Karpas-422 (cell line): ENCODE results near the gene CHST14. TPM values are rescaled to one million over a fixed set of nuclear protein-coding genes. Genes with fewer than 3 reads are reported as not detected.

Experiments
- DNase-seq: peaks from one replicate; pipeline ENCODE4 v3.0.0-alpha.2; 2015
- H2AFZ ChIP-seq: fragments of 200-600 bp; sonication (generic); 2 replicates; pipeline ENCODE4 v1.6.1; 2014; ENCODE audit warnings: antibody characterized with exemption, low read length, mixed read lengths
- H3K27ac ChIP-seq: fragments of 200-600 bp; sonication (generic); 2 replicates; pipeline ENCODE4 v1.5.1; 2014; ENCODE audit warnings: mild to moderate bottlenecking, low read length, moderate library complexity
- H3K27me3 ChIP-seq: fragments of 200-600 bp; sonication (generic); 2 replicates; pipeline ENCODE4 v1.6.1; 2014; ENCODE audit warnings: low read length, mixed read lengths
- H3K36me3 ChIP-seq: fragments of 200-600 bp; sonication (generic); 2 replicates; pipeline ENCODE4 v1.6.1; 2014; ENCODE audit warnings: low read length, mixed read lengths; ENCODE audit not compliant: insufficient read depth
- H3K4me1 ChIP-seq: fragments of 200-600 bp; sonication (generic); 2 replicates; pipeline ENCODE4 v1.6.1; 2014; ENCODE audit warnings: mild to moderate bottlenecking, low read length, mixed read lengths
- H3K4me2 ChIP-seq: fragments of 200-600 bp; sonication (generic); 2 replicates; pipeline ENCODE4 v1.6.1; 2014; ENCODE audit warnings: low read length, low read depth, mild to moderate bottlenecking; ENCODE audit not compliant: poor library complexity, severe bottlenecking
- H3K4me3 ChIP-seq: fragments of 200-600 bp; sonication (generic); 2 replicates; pipeline ENCODE4 v1.5.1; 2014; ENCODE audit warnings: mild to moderate bottlenecking, antibody characterized with exemption, low read length, mixed read lengths
- H3K79me2 ChIP-seq: fragments of 200-600 bp; sonication (generic); 2 replicates; pipeline ENCODE4 v1.6.1; 2014; ENCODE audit warnings: mild to moderate bottlenecking, low read length, mixed read lengths
- H3K9ac ChIP-seq: fragments of 200-600 bp; sonication (generic); 2 replicates; pipeline ENCODE4 v1.6.0; 2014; ENCODE audit warnings: low read length
- H3K9me2 ChIP-seq: fragments of 200-600 bp; sonication (generic), shearing (Covaris generic); replicated peaks from 2 replicates; pipeline ENCODE4 v1.6.0; 2014; ENCODE audit warnings: mild to moderate bottlenecking, low read length, moderate library complexity; ENCODE audit not compliant: insufficient read depth
- H3K9me3 ChIP-seq: fragments of 300-700, 200-600 bp; sonication (generic); 2 replicates; pipeline ENCODE4 v1.6.1; 2014; ENCODE audit warnings: low read length, mixed read lengths
- H4K20me1 ChIP-seq: fragments of 200-600 bp; sonication (generic); 2 replicates; pipeline ENCODE4 v1.6.1; 2014; ENCODE audit warnings: mild to moderate bottlenecking, antibody characterized with exemption, low read length, low read depth; ENCODE audit not compliant: insufficient read depth
- total RNA-seq: library from RNA; depleted of rRNA; stranded (reverse); fragments of >200 nt; shearing (Covaris generic); gene quantifications from 2 replicates; pipeline ENCODE4 v1.2.3, GENCODE V29; 2014; ENCODE audit warnings: low replicate concordance

Gene CHST14
- total RNA-seq, 1 experiment from 2014 or later = 11.6 TPM

DNA sequence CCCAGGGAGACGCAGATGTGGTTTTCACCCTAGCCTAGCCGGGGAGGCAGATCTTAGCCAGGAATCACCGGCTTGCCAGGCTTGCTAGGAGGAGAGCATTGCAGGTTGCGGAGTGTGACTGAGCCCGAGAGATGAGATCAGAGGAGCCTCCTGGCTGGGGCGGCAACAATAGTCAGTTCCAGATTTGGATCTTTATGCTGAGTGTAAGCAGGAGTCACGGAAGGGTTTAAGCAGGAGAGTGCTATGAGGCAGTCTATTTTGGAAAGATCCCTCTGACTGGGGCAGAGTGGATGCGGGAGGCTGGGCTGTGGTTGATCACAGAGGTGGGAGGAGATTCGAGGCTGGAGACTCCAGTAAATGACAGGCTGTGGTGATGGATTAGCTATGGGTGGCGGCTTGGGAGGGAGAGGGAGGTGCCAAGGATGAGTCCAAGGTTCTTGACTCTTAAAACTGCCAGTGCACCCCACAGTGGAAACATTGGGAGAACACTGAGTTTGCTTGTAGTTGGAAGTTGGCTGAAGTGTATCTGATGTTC lies 40.4 kb upstream of the CHST14 start:
- Histone ChIP-seq H2AFZ (no peak overlapping the region), H3K9me3 (no peaks in the 10 kb centered on the region), H3K36me3 (no peaks in the 10 kb centered on the region), H3K4me3 (no peak overlapping the region), H3K9me2 (no peaks in the 10 kb centered on the region), H3K4me1 (no peaks in the 10 kb centered on the region), H3K79me2 (no peaks in the 10 kb centered on the region), H3K9ac (no peak overlapping the region), H3K27me3 (no peaks in the 10 kb centered on the region), H4K20me1 (no peaks in the 10 kb centered on the region), H3K4me2 (no peak overlapping the region), H3K27ac (no peak overlapping the region)
- no peak for DNase-seq

DNA sequence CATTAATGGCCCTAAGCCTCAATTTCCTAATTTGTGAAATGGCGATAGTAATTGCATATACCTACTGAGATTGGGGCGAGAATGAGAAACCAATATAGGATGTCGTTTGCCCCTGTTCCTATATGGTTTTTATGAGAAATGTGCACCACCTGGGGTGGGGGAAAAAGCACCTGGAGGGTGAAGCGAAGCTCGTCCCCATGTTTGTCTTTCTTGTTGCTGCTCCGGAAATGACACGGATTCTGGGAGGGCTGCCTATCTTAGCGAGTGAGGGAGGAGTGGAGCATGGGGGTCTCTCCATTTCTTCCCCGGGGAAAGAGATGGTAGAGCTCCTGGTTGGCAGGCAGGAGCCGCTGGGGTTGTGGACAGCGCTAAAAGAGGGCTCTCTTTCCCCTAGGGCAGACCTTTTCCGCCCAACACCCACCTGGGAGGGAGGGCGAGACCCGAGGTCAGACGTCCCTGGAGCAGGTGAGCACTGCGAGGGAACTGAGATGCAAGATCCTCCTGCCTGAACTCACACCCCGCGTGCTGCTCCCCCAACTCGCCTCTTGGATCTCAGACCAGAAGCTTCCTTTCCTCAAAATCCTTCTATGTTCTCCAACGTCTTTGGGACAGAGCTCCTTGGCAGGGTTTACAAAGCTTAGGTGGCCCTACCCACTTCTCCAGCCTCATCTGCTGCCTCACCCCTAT lies 35.6 kb upstream of the CHST14 start:
- Histone ChIP-seq H3K27me3 (no peaks in the 10 kb centered on the region), H3K9ac (no peak overlapping the region), H3K9me2 (no peaks in the 10 kb centered on the region), H3K4me2 (no peak overlapping the region), H3K79me2 (no peaks in the 10 kb centered on the region), H3K36me3 (no peaks in the 10 kb centered on the region), H2AFZ (no peak overlapping the region), H3K4me3 (no peak overlapping the region), H3K9me3 (no peaks in the 10 kb centered on the region), H3K4me1 (peaks cover 26% of the 10 kb centered on the region), H3K27ac (no peak overlapping the region), H4K20me1 (no peaks in the 10 kb centered on the region)
- DNase-seq = no peak

DNA sequence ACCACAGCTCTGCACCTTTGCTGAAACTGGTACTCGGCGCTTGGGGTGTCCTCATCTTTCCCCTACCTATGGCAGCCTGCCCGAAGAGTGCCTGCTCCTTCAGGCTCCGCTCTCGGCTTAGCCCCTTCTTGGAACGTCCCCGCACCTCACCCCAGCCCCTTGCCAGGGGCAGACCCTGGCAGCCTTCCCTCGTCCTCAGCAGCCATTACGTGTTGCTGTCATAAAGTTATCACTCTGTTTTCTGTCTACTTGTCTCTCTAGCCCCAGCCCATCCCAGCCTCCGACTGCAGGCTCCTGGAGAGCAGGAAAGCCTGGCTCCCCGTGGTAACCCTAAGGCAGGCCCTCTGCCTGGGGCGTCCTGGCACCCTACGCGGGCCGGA lies 35.1 kb upstream of the CHST14 start:
- Histone ChIP-seq H4K20me1 (no peaks in the 10 kb centered on the region), H3K4me3 (no peak overlapping the region), H3K36me3 (no peaks in the 10 kb centered on the region), H3K9me2 (no peaks in the 10 kb centered on the region), H3K4me1 (peaks cover 30% of the 10 kb centered on the region), H3K79me2 (no peaks in the 10 kb centered on the region), H3K9me3 (no peaks in the 10 kb centered on the region), H3K27me3 (no peaks in the 10 kb centered on the region), H3K9ac (no peak overlapping the region), H3K4me2 (no peak overlapping the region), H3K27ac (no peak overlapping the region), H2AFZ (no peak overlapping the region)
- no peak for DNase-seq

DNA sequence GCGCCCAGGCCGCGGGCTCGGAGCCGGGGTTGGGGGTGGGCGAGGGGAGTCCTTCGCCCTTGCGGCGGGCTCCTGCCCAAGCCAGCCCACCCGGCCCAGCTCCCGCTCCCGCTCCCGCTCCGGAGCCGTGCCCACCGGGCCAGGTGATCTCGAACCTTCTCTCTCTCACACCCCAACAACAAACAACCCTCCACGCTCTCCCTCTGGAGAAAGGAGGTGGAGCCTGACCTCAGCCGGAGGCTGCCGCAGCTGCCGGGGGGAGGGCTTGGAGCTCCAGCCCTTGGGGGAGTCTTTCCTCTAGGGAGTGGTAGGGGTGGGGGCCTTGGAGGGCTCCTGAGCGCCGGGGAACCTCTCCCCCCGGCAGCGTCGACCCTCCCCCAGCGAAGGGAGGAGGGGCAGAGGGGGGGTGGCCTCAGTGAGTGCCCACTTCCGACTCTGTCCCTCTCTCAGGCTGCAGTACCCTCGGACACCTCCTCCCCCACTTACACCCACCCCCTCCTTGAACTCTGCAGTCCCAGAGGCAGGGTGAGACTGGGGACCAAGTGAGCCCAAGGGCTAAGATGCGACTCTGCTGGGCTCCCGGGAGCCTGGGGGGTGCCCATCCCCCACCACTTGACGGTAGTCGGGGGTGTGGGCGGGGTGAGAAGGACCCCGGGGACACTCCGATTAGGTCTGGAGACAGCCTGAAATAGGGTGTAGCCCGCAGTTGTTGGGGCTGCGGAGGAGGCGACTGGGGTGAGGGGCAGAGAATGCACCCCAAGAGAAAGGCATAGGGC lies 34.5 kb upstream of the CHST14 start:
- H3K27ac ChIP-seq = no peak overlapping the region
- 0 out of 2 replicates have a peak overlapping the region, but pooled peaks have one; percentile 0 for H3K4me3 ChIP-seq
- H3K79me2 ChIP-seq = no peaks in the 10 kb centered on the region
- H3K36me3 ChIP-seq = no peaks in the 10 kb centered on the region
- H3K9ac ChIP-seq = peak overlapping the region; percentile 27; the same call in 1 of the 2 replicates
- peak overlapping the region; percentile 21 for H3K4me2 ChIP-seq
- peaks cover 30% of the 10 kb centered on the region for H3K4me1 ChIP-seq
- H3K9me2 ChIP-seq = no peaks in the 10 kb centered on the region
- no peak overlapping the region for H2AFZ ChIP-seq
- DNase-seq = peak; percentile 44
- H3K27me3 ChIP-seq = no peaks in the 10 kb centered on the region
- no peaks in the 10 kb centered on the region for H4K20me1 ChIP-seq
- H3K9me3 ChIP-seq = no peaks in the 10 kb centered on the region

DNA sequence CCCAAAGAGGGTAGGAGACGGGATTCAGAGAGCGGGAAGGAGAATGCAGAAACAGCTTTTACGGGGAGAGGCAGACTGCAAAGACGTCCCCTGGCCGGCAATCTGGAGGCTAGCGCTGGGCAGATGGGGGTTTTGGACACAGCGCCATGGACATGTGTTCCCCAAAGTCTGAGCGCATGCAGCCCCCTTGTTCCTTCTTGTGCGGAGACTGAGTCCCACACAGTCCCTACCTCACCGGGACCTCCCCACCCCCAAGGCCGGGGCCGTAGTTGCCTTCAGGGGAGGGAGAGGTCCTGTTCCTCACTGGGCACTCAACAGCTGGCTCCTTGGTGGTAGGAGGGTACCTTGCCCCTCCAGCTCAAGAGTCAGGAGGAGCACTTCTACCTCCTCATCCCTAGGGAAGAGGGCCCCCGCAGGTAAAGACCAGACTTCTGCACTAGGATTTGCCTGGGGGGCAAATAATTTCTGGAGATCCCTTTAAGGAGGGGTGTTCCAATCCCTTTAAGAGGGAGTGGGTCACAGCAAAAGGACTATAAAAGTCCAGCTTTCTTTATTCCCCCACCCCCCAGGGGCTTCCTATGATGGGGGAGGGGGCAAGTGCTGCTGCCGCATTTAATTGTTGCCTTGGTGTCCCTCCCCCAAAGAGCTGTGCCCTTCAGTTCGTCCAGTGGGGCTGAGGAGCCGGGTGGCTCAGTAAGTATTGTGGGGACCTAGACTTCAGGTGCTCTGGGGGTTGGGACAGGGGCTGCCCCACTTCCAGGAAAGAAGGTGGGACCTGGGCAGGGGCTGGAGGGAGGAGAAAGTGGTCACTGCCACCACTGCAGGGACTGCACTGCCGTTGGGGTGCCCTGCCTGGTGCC lies 33.7 kb upstream of the CHST14 start:
- Histone ChIP-seq H3K4me1 (peaks cover 33% of the 10 kb centered on the region), H3K27me3 (no peaks in the 10 kb centered on the region), H3K9ac (peak overlapping the region; percentile 27; the same call in 1 of the 2 replicates), H3K27ac (no peak overlapping the region), H3K36me3 (no peaks in the 10 kb centered on the region), H3K79me2 (no peaks in the 10 kb centered on the region), H3K9me2 (no peaks in the 10 kb centered on the region), H4K20me1 (peaks cover 5% of the 10 kb centered on the region), H2AFZ (no peak overlapping the region), H3K4me2 (peak overlapping the region; percentile 21), H3K9me3 (no peaks in the 10 kb centered on the region), H3K4me3 (0 out of 2 replicates have a peak overlapping the region, but pooled peaks have one; percentile 0)
- DNase-seq = no peak

DNA sequence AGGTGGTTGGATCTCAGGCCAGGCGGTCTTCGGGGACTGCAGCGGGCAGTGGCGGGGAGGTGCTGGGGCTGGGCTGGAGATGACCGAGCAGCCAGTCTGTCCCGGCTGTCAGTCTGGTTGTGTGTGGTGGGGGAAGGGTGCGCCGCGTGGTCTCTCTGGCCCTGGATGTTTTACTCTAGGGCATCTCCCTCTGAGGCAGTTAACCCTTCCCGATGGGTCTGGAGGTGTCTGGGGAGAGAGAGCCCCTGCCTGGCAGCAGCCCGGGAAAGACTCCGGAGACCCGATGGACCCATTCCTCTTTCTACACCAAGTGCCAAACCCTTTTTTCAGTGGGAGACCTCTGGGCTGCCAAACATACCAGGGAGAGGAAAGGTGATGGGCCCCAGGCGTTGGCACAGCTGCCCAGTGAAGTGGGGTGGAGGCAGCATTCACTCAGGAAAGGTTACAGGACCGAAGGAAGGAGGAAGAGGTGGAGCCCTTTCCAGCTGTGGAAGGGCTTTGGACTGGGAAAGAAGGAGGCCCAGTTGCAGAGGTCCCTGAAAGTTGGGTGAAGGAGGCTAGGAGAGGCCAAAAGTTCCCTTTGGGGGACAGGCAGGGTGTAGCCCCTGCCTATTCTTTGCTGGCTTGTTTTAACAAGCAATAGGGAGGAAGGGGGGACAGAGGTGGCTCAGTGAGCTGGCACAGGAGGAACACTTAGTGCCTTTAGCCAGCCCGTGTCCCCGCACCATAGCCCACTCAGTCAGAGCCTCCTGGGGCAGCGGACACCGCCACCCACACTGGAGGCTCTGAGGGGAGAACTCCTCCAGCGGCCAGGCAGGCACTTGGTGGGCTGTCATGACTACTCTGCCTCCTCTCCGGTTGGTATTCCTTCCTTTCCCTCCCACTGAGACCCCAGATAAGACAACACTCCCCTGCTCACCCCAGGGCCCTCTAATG lies 32.8 kb upstream of the CHST14 start:
- no peaks in the 10 kb centered on the region for H3K36me3 ChIP-seq
- H3K27me3 ChIP-seq = no peaks in the 10 kb centered on the region
- peaks cover 14% of the 10 kb centered on the region for H4K20me1 ChIP-seq
- H3K4me2 ChIP-seq = no peak overlapping the region
- H3K79me2 ChIP-seq = peaks cover 7% of the 10 kb centered on the region
- no peak overlapping the region for H3K4me3 ChIP-seq
- no peak overlapping the region for H2AFZ ChIP-seq
- no peak overlapping the region for H3K27ac ChIP-seq
- H3K4me1 ChIP-seq = peaks cover 42% of the 10 kb centered on the region
- no peak overlapping the region for H3K9ac ChIP-seq
- no peaks in the 10 kb centered on the region for H3K9me2 ChIP-seq
- H3K9me3 ChIP-seq = no peaks in the 10 kb centered on the region
- no peak for DNase-seq

DNA sequence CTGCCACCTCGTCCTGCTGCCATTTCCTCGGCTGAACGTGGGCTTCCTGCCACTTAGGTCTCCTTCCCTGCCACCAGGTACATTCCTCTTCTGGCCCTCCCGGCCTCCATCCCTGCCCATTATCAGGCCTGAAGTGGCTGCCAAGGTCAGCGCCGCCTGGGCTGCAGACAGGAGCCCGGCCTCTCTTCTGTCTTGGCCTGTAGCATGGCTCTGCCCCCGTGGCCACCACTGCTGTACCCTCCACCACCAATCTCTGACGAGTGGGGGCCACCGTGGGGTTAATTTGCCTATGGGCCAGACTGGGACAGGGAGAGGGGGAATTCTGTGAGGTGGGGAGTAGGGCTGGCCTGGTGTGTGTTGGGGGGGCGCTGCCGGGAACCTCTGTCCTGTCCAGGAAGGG lies 32.1 kb upstream of the CHST14 start:
- Histone ChIP-seq H3K9ac (no peak overlapping the region), H4K20me1 (peaks cover 21% of the 10 kb centered on the region), H3K79me2 (peaks cover 13% of the 10 kb centered on the region), H3K27me3 (no peaks in the 10 kb centered on the region), H3K4me3 (no peak overlapping the region), H3K9me3 (no peaks in the 10 kb centered on the region), H2AFZ (no peak overlapping the region), H3K27ac (no peak overlapping the region), H3K36me3 (no peaks in the 10 kb centered on the region), H3K4me2 (no peak overlapping the region), H3K9me2 (no peaks in the 10 kb centered on the region), H3K4me1 (peaks cover 43% of the 10 kb centered on the region)
- DNase-seq = no peak
